GM23338 (cell line): Measurements from ENCODE around the gene ASB2.

Source experiments
- EZH2 ChIP-seq: fragments of 200-600 bp; sonication (generic); IDR thresholded peaks from one replicate; pipeline ENCODE4 v1.8.0; 2017; ENCODE audit warnings: antibody characterized with exemption, mild to moderate bottlenecking, low read depth; ENCODE audit not compliant: unreplicated experiment
- EZH2phosphoT487 ChIP-seq: fragments of 200-600 bp; sonication (generic); IDR thresholded peaks from one replicate; pipeline ENCODE4 v1.8.1; 2018; ENCODE audit warnings: antibody characterized with exemption; ENCODE audit not compliant: unreplicated experiment
- JUNB ChIP-seq: IDR thresholded peaks from one replicate; pipeline ENCODE4 v1.6.1; 2016; ENCODE audit warnings: antibody characterized with exemption; ENCODE audit not compliant: unreplicated experiment
- NANOG ChIP-seq: IDR thresholded peaks from 2 replicates; pipeline ENCODE4 v1.6.1; 2016; ENCODE audit warnings: antibody characterized with exemption, borderline replicate concordance
- POLR2AphosphoS5 ChIP-seq: IDR thresholded peaks from 2 replicates; pipeline ENCODE4 v1.6.1; 2016; ENCODE audit warnings: antibody characterized with exemption, low read depth
- TF ChIP-seq, protein P1 (sequence below): IDR thresholded peaks from one replicate; pipeline ENCODE4 v1.6.1; 2018; ENCODE audit warnings: antibody characterized with exemption; ENCODE audit not compliant: unreplicated experiment
- TF ChIP-seq, protein P2 (sequence below), 2 experiments: fragments of 200-600 bp in 1 of 2; sonication (generic) in 1 of 2; conservative IDR thresholded peaks; 2 replicates each; pipeline versions ENCODE4 v1.5.1 to v1.6.1; 2016 to 2017; ENCODE audit warnings: antibody characterized with exemption in 2 of 2, low read depth in 2 of 2, mild to moderate bottlenecking in 2 of 2, moderate library complexity in 1 of 2
- TF ChIP-seq, protein P3 (sequence below): IDR thresholded peaks from 2 replicates; pipeline ENCODE4 v1.6.1; 2016; ENCODE audit warnings: antibody characterized with exemption

DNA sequence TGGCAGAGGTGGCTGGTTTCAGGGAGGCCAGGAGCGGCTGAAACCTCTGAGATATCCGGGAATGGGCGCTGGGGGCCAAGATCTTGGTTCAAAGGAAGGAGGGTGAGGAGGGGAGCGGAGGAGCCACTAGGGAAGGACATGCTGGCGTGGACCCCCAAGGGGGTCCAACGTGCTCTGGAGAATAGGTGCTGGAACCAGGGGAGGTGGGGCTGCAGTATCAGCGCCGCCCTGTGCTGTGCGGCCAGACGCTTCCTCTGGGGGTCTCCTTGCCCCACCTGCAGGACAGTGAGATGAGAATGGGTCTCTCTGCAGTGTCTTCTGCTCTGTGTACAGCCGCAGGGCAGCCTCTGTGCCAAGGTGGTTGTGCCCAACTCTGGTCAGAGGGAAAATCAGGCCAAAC lies 46.7 kb downstream of the ASB2 start:
- TF ChIP-seq, protein P1, sequence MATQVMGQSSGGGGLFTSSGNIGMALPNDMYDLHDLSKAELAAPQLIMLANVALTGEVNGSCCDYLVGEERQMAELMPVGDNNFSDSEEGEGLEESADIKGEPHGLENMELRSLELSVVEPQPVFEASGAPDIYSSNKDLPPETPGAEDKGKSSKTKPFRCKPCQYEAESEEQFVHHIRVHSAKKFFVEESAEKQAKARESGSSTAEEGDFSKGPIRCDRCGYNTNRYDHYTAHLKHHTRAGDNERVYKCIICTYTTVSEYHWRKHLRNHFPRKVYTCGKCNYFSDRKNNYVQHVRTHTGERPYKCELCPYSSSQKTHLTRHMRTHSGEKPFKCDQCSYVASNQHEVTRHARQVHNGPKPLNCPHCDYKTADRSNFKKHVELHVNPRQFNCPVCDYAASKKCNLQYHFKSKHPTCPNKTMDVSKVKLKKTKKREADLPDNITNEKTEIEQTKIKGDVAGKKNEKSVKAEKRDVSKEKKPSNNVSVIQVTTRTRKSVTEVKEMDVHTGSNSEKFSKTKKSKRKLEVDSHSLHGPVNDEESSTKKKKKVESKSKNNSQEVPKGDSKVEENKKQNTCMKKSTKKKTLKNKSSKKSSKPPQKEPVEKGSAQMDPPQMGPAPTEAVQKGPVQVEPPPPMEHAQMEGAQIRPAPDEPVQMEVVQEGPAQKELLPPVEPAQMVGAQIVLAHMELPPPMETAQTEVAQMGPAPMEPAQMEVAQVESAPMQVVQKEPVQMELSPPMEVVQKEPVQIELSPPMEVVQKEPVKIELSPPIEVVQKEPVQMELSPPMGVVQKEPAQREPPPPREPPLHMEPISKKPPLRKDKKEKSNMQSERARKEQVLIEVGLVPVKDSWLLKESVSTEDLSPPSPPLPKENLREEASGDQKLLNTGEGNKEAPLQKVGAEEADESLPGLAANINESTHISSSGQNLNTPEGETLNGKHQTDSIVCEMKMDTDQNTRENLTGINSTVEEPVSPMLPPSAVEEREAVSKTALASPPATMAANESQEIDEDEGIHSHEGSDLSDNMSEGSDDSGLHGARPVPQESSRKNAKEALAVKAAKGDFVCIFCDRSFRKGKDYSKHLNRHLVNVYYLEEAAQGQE: no peak
- TF ChIP-seq POLR2AphosphoS5 (no peak), EZH2phosphoT487 (no peak), EZH2 (no peak), JUNB (no peak), NANOG (no peak)
- TF ChIP-seq, protein P2, sequence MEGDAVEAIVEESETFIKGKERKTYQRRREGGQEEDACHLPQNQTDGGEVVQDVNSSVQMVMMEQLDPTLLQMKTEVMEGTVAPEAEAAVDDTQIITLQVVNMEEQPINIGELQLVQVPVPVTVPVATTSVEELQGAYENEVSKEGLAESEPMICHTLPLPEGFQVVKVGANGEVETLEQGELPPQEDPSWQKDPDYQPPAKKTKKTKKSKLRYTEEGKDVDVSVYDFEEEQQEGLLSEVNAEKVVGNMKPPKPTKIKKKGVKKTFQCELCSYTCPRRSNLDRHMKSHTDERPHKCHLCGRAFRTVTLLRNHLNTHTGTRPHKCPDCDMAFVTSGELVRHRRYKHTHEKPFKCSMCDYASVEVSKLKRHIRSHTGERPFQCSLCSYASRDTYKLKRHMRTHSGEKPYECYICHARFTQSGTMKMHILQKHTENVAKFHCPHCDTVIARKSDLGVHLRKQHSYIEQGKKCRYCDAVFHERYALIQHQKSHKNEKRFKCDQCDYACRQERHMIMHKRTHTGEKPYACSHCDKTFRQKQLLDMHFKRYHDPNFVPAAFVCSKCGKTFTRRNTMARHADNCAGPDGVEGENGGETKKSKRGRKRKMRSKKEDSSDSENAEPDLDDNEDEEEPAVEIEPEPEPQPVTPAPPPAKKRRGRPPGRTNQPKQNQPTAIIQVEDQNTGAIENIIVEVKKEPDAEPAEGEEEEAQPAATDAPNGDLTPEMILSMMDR (conservative IDR thresholded peaks at IDR 0.05; ENCODE audit: low read depth in 2 of 2): no peak
- TF ChIP-seq, protein P3, sequence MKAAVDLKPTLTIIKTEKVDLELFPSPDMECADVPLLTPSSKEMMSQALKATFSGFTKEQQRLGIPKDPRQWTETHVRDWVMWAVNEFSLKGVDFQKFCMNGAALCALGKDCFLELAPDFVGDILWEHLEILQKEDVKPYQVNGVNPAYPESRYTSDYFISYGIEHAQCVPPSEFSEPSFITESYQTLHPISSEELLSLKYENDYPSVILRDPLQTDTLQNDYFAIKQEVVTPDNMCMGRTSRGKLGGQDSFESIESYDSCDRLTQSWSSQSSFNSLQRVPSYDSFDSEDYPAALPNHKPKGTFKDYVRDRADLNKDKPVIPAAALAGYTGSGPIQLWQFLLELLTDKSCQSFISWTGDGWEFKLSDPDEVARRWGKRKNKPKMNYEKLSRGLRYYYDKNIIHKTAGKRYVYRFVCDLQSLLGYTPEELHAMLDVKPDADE: no peak
